Adrenal gland (tissue), 19 donors: ENCODE measurements around the gene RPE. TPM values are rescaled to one million over a fixed set of nuclear protein-coding genes. Genes with fewer than 3 reads are reported as not detected.

Experiments used
- DNase-seq, 7 donors: peaks; one replicate each; pipeline ENCODE4 v3.0.0-alpha.2; 2019 to 2020
- H3K27ac ChIP-seq, 5 donors: fragments of 200-600 bp; sonication (generic) in 4 of 5; 1 replicate in 3 of 5; 2 replicates in 2 of 5; pipeline versions ENCODE4 v1.5.1 to v1.8.0; 2016 to 2020; ENCODE audit warnings: mild to moderate bottlenecking in 1 of 5
- H3K27me3 ChIP-seq: fragments of 200-600 bp; 2 replicates; pipeline ENCODE4 v1.8.0; 2021
- H3K36me3 ChIP-seq, 2 donors: fragments of 200-600 bp; replicated peaks in 1 of 2; 1 replicate in 1 of 2; 2 replicates in 1 of 2; pipeline versions ENCODE4 v1.5.1 to v1.8.0; 2018 to 2022
- H3K4me1 ChIP-seq, 2 donors: fragments of 200-600 bp; replicated peaks in 1 of 2; 1 replicate in 1 of 2; 2 replicates in 1 of 2; pipeline versions ENCODE4 v1.5.1 to v1.8.0; 2018 to 2021
- H3K4me3 ChIP-seq, 4 donors: fragments of 200-600 bp; sonication (generic) in 3 of 4; one replicate each; pipeline ENCODE4 v1.5.1; 2016 to 2018
- H3K9me3 ChIP-seq, 3 donors: fragments of 200-600 bp; sonication (generic) in 1 of 3; replicated peaks in 1 of 3; 1 replicate in 2 of 3; 2 replicates in 1 of 3; pipeline versions ENCODE4 v1.5.1 to v1.8.0; 2016 to 2021
- CTCF ChIP-seq, 6 experiments: fragments of 450-650 bp in 4 of 6; fragments of 200-600 bp in 2 of 6; sonication (generic) in 1 of 6; IDR thresholded peaks; 1 replicate in 5 of 6; 2 replicates in 1 of 6; pipeline versions ENCODE4 v1.5.1 to v1.8.0; 2016 to 2021; ENCODE audit warnings: antibody characterized with exemption in 6 of 6, mild to moderate bottlenecking in 2 of 6, moderate library complexity in 1 of 6
- POLR2A ChIP-seq, 2 donors: fragments of 450-650 bp; IDR thresholded peaks; one replicate each; pipeline ENCODE4 v1.6.1; 2017; ENCODE audit warnings: antibody characterized with exemption in 2 of 2, mild to moderate bottlenecking in 2 of 2, moderate library complexity in 1 of 2
- WGBS, 4 donors: extraction: QIAGEN DNeasy Blood & Tissue Kit in 2 of 4; methylation state at CpG; one replicate each; pipeline versions ENCODE4 v1.1.5 to v1.1.7; 2013 to 2017; 5-methylcytosine and 5-hydroxymethylcytosine counted together
- intact Hi-C, 2 donors: fragments of 100-400 bp; cut with DNase I; formaldehyde crosslinking; loops; one replicate each; pipeline versions ENCODE4 v1.14.1 to v1.15.0; 2022 to 2023
- long read RNA-seq, 10 donors: library from polyadenylated mRNA in 3 of 10; unstranded in 2 of 10; stranded (forward) in 1 of 10; transcript quantifications; one replicate each; pipeline ENCODE4 v2.0.0 and lab custom pipeline, GENCODE V29; 2021 to 2026
- polyA plus RNA-seq, 3 donors: library from polyadenylated mRNA; stranded (reverse); fragments of 200-250 nt in 2 of 3; fragments of 350-450 nt in 1 of 3; fragmentation: Illumina TruSeq in 1 of 3; extraction: RNeasy Lipid Tissue Mini Kit (QIAGEN cat#74804) in 1 of 3; gene quantifications; one replicate each; pipeline ENCODE4 v1.2.3, GENCODE V29; 2013 to 2014
- total RNA-seq, 9 donors: library from RNA; depleted of rRNA in 4 of 9; stranded (reverse); fragments of >200 nt in 4 of 9; fragments of 120-200 nt in 1 of 9; fragmentation: NEBNext Ultra II Directional in 1 of 9; extraction: Animal tissue kit (Norgen Biotek cat#: 25700) in 1 of 9; gene quantifications; one replicate each; pipeline versions ENCODE4 v1.1.0 to v1.2.4, GENCODE V29; 2013 to 2023
- donor health status: healthy with polysubstance abuse.
- donor health status: Bipolar disorder and iron deficiency.
- donor health status: DM: yes; HTN: yes; CAD: no.
- donor health status: DM: no; HTN: no; CAD: no.
- donor health status: DM: no; HTN: no; CAD: no.
- donor health status: DM: yes; HTN: yes; CAD: no.

Gene RPE
- total RNA-seq, result 100 to 1,000 TPM in 2 of 9 donors, 10 to 100 TPM in 7; 52.0 to 221 (median 68.9) TPM
- polyA plus RNA-seq, result 10 to 100 TPM; 12.6 to 77.9 (median 16.3) TPM
- long read RNA-seq, donor 1, transcript RPE-202 (6 exons, 2,569 nt), result major isoform, 32 of 34 reads
- long read RNA-seq, donor 1, partial matches to known transcripts, result 0 of 34 reads
- long read RNA-seq, donor 1, other reads (novel, unspliced or antisense), result 0 of 34 reads
- long read RNA-seq, donor 2, transcript RPE-202 (6 exons, 2,569 nt), result major isoform, 20 of 29 reads
- long read RNA-seq, donor 2, partial matches to known transcripts, result 8 of 29 reads
- long read RNA-seq, donor 2, other reads (novel, unspliced or antisense), result 0 of 29 reads
- long read RNA-seq, donor 3, transcript RPE-202 (6 exons, 2,569 nt), result major isoform, 36 of 38 reads
- long read RNA-seq, donor 3, partial matches to known transcripts, result 0 of 38 reads
- long read RNA-seq, donor 3, other reads (novel, unspliced or antisense), result 0 of 38 reads
- long read RNA-seq, donor 4, transcript RPE-202 (6 exons, 2,569 nt), result major isoform, 19 of 25 reads
- long read RNA-seq, donor 4, partial matches to known transcripts, result 1 of 25 reads
- long read RNA-seq, donor 4, other reads (novel, unspliced or antisense), result 3 of 25 reads
- long read RNA-seq, donor 5, transcript RPE-202 (6 exons, 2,569 nt), result major isoform, 89 of 98 reads
- long read RNA-seq, donor 5, partial matches to known transcripts, result 0 of 98 reads
- long read RNA-seq, donor 5, other reads (novel, unspliced or antisense), result 2 of 98 reads
- long read RNA-seq, donor 6, transcript RPE-202 (6 exons, 2,569 nt), result major isoform, 14 of 16 reads
- long read RNA-seq, donor 6, partial matches to known transcripts, result 0 of 16 reads
- long read RNA-seq, donor 6, other reads (novel, unspliced or antisense), result 2 of 16 reads
- long read RNA-seq, donor 7, transcript RPE-202 (6 exons, 2,569 nt), result major isoform, 16 of 17 reads
- long read RNA-seq, donor 7, partial matches to known transcripts, result 0 of 17 reads
- long read RNA-seq, donor 7, other reads (novel, unspliced or antisense), result 0 of 17 reads
- long read RNA-seq, donor 8, transcript RPE-202 (6 exons, 2,569 nt), result major isoform, 26 of 28 reads
- long read RNA-seq, donor 8, partial matches to known transcripts, result 0 of 28 reads
- long read RNA-seq, donor 8, other reads (novel, unspliced or antisense), result 0 of 28 reads
- long read RNA-seq, donor 9, transcript RPE-202 (6 exons, 2,569 nt), result major isoform, 23 of 30 reads
- long read RNA-seq, donor 9, partial matches to known transcripts, result 0 of 30 reads
- long read RNA-seq, donor 9, other reads (novel, unspliced or antisense), result 0 of 30 reads
- long read RNA-seq, donor 10, transcript RPE-202 (6 exons, 2,569 nt), result major isoform, 18 of 21 reads
- long read RNA-seq, donor 10, partial matches to known transcripts, result 0 of 21 reads
- long read RNA-seq, donor 10, other reads (novel, unspliced or antisense), result 0 of 21 reads

- TF ChIP-seq CTCF (IDR thresholded peaks at IDR 0.05) (no peak), POLR2A (IDR thresholded peaks at IDR 0.05) (peak in 1 of 2 donors; percentile 81)
- H3K36me3 ChIP-seq, result no peaks in the 10 kb centered on the region
- intact Hi-C loops, result no loop called here
- DNase-seq, result peak; percentile 96 to 98 (median 97)
- 0 to 1% (median 0%) methylated on average over 19 to 58 of the region's 58 CpGs for WGBS, 4 donors
- peak within 1 kb of the TSS; percentile 63 to 95 (median 79) for H3K4me3 ChIP-seq
- H3K4me1 ChIP-seq, result peaks cover 23 to 44% of the 10 kb centered on the region in 2 donors
- no peaks in the 10 kb centered on the region for H3K27me3 ChIP-seq
- H3K27ac ChIP-seq, result peak within 1 kb of the TSS; percentile 23 to 79 (median 68)
- H3K9me3 ChIP-seq, result no peaks in the 10 kb centered on the region
Measured at GRCh38 chr2:210002158-210003157, at the start of gene RPE. TSS of gene RPE (plus strand) at chr2:210002638. CDS start at chr2:210002662, 24 bp downstream.

- no peak overlapping the region for H3K4me3 ChIP-seq
- H3K4me1 ChIP-seq, result peaks cover 0 to 10% of the 10 kb centered on the region in 2 donors
- no peak for DNase-seq
- intact Hi-C loops, result no loop called here
- 69 to 84% (median 78%) methylated on average over 2 of the region's 2 CpGs for WGBS, 4 donors
- TF ChIP-seq POLR2A (IDR thresholded peaks at IDR 0.05) (no peak), CTCF (IDR thresholded peaks at IDR 0.05) (no peak)
- no peaks in the 10 kb centered on the region for H3K9me3 ChIP-seq
- H3K27me3 ChIP-seq, result no peaks in the 10 kb centered on the region
- no peak overlapping the region for H3K27ac ChIP-seq
- H3K36me3 ChIP-seq, result no peaks in the 10 kb centered on the region
Measured at GRCh38 chr2:209956271-209956670, 46.2 kb upstream of the RPE start.

GRCh38 chr2:209958016-209958415, 44.4 kb upstream of the RPE start:
- Histone ChIP-seq H3K4me3 (no peak overlapping the region), H3K27me3 (no peaks in the 10 kb centered on the region), H3K4me1 (peaks cover 0 to 10% of the 10 kb centered on the region in 2 donors), H3K27ac (no peak overlapping the region), H3K9me3 (no peaks in the 10 kb centered on the region), H3K36me3 (no peaks in the 10 kb centered on the region)
- TF ChIP-seq POLR2A (IDR thresholded peaks at IDR 0.05) (no peak), CTCF (IDR thresholded peaks at IDR 0.05) (no peak)
- no peak for DNase-seq
- 92 to 98% (median 95%) methylated on average over 2 of the region's 2 CpGs for WGBS, 4 donors
- intact Hi-C loops, result no loop called here
